ENCODE data around the gene C1orf122.

C1orf122 gene

DNA sequence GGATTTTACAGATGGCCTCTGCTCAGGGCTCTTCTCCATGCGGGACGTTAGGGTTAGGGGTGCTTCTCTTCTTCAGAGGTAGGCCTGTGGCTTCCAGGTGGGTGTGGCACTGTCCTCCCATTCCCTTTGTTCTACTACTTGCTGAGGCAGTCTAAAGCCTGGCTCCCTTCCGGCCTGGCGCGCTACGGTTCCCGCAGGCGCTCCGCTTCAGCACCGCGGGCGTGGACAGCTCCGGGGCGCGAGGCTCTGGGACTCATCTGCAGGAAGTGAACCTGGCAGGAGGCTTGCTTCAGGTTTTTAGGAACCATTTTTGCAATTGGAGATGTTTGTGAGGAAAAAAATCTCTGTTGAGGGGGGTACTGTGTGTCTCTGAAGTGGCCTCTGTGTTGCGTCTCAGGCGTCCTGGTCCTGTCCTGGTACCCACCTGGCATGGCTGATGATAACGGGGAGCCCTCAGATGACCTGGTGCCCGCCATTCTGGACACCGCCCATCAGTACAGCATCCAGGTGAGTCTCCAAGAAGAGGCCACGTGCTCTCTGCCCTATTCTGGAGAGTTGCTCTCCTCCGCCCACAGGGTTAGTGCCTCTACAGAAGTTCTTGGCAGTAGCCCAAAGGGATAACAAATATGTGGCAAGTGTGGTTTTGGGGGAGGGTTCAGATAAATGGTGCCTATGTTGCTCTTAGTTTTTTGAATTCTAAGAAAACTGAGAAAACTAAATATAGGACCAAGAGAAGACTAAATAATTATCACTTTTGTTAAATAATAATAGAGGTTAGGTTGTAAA, 12.1 kb upstream of the C1orf122 start:
- POLR2A ChIA-PET, result interaction anchor here (1.5 to 3.3 kb wide), 2 partner anchors 11 to 16 kb away, joined by 3 to 32 read pairs; partner anchors contain the start of genes C1orf122 and YRDC
- CTCF ChIA-PET, result no interaction called here
- TF ChIP-seq FOXA1 (IDR thresholded peaks at IDR 0.05) (no peak), NFRKB (IDR thresholded peaks at IDR 0.05) (no peak), BHLHE40 (IDR thresholded peaks at IDR 0.05; ENCODE audit: borderline replicate concordance) (no peak), ARNT (IDR thresholded peaks at IDR 0.05) (no peak), HDGF (IDR thresholded peaks at IDR 0.05; ENCODE audit: borderline replicate concordance) (no peak), ELF4 (IDR thresholded peaks at IDR 0.05) (no peak), L3MBTL2 (conservative IDR thresholded peaks at IDR 0.05) (no peak), LEF1 (IDR thresholded peaks at IDR 0.05; ENCODE audit: borderline replicate concordance) (no peak), CTBP1 (IDR thresholded peaks at IDR 0.05; ENCODE audit: borderline replicate concordance) (no peak), SUZ12 (IDR thresholded peaks at IDR 0.05) (no peak)
- TF ChIP-seq, protein P1, sequence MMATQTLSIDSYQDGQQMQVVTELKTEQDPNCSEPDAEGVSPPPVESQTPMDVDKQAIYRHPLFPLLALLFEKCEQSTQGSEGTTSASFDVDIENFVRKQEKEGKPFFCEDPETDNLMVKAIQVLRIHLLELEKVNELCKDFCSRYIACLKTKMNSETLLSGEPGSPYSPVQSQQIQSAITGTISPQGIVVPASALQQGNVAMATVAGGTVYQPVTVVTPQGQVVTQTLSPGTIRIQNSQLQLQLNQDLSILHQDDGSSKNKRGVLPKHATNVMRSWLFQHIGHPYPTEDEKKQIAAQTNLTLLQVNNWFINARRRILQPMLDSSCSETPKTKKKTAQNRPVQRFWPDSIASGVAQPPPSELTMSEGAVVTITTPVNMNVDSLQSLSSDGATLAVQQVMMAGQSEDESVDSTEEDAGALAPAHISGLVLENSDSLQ (IDR thresholded peaks at IDR 0.05), result no peak
- no peak for DNase-seq (ENCODE audit: extremely low spot score)

DNA sequence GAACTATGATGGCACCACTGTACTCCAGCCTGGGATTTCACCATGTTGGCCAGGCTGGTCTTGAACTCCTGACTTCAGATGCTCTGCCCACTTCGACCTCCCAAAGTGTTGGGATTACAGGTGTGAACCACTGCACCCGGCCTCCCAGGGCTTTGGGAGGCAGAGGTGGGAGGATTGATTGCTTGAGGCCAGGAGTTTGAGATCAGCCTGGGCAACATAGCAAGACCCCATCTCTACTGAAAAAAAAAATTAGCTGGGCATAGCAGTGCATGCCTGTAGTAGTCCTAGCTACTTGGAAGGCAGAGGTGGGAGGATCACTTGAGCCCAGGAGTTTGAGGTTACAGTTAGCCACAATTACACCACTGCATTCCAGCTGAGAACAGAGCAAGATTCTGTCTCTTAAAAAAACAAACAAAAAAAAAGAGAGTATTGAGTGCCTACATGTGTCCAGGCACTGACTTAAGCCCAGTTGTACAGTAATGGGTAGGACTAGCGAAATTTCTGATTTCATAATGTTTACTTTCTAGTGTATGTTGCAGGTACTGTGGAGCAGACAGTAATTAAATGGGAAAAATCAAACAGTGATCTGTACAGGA, 9.7 kb upstream of the C1orf122 start:
- ChIA-PET CTCF (no interaction called here), POLR2A (interaction anchor here (1.5 kb wide), 1 partner anchor 10 kb away, joined by 10 read pairs; the partner anchor contains the start of genes C1orf122 and YRDC)
- TF ChIP-seq SUZ12 (IDR thresholded peaks at IDR 0.05) (no peak), FOXK2 (IDR thresholded peaks at IDR 0.05) (no peak), L3MBTL2 (conservative IDR thresholded peaks at IDR 0.05) (no peak), LEF1 (IDR thresholded peaks at IDR 0.05; ENCODE audit: borderline replicate concordance) (no peak), NFRKB (IDR thresholded peaks at IDR 0.05) (no peak), FOXA1 (IDR thresholded peaks at IDR 0.05) (no peak), HDGF (IDR thresholded peaks at IDR 0.05; ENCODE audit: borderline replicate concordance) (no peak)
- TF ChIP-seq, protein P1 (IDR thresholded peaks at IDR 0.05), result no peak
- no peak for DNase-seq (ENCODE audit: extremely low spot score)

DNA sequence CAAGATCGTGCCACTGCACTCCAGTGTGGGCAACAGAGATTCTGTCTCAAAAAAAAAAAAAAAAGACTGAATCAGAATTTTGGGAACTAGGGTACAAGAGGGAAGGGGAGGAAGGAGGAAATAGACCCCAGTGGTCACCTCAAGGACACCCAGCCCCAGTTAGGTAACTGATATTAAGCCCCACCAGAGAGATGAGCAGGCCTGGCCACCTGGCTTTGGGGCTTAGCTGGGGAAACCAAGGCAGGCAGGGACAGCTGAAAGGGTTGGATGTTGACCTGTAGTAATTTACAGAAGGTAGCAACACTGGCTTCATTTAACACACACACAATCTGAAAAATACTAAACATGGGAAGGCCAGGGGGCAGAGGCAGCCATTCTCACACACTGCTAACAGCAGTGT, 5.2 kb upstream of the C1orf122 start:
- no peak for DNase-seq (ENCODE audit: extremely low spot score)
- CTCF ChIA-PET, result no interaction called here
- TF ChIP-seq L3MBTL2 (conservative IDR thresholded peaks at IDR 0.05) (no peak), SP1 (IDR thresholded peaks at IDR 0.05) (no peak), LEF1 (IDR thresholded peaks at IDR 0.05; ENCODE audit: borderline replicate concordance) (no peak), ELF4 (IDR thresholded peaks at IDR 0.05) (no peak)
- TF ChIP-seq, protein P1 (IDR thresholded peaks at IDR 0.05), result no peak
- POLR2A ChIA-PET, result no interaction called here

- POLR2A ChIA-PET, result interaction anchor here (1.0 to 5.1 kb wide), 8 partner anchors 8 to 222 kb away, joined by 3 to 32 read pairs (median 6); partner anchors contain the start of genes MANEAL and MTF1
- TF ChIP-seq ARNT (IDR thresholded peaks at IDR 0.05) (no peak), FOXK2 (IDR thresholded peaks at IDR 0.05) (no peak), SP1 (IDR thresholded peaks at IDR 0.05) (no peak), HDGF (IDR thresholded peaks at IDR 0.05; ENCODE audit: borderline replicate concordance) (no peak), SUZ12 (IDR thresholded peaks at IDR 0.05) (no peak), ELF4 (IDR thresholded peaks at IDR 0.05) (no peak), ZNF384 (IDR thresholded peaks at IDR 0.05) (no peak), NFRKB (IDR thresholded peaks at IDR 0.05) (no peak), LEF1 (IDR thresholded peaks at IDR 0.05; ENCODE audit: borderline replicate concordance) (no peak), L3MBTL2 (conservative IDR thresholded peaks at IDR 0.05) (no peak), TARDBP (IDR thresholded peaks at IDR 0.05) (no peak), CTBP1 (IDR thresholded peaks at IDR 0.05; ENCODE audit: borderline replicate concordance) (no peak)
- CTCF ChIA-PET, result interaction anchor here (1.3 kb wide), 1 partner anchor 53 kb away, joined by 4 read pairs; no protein-coding TSS in a partner anchor
- DNase-seq (ENCODE audit: extremely low spot score), result no peak
Measured at GRCh38 chr1:37807220-37807554, 403 bp upstream of the C1orf122 start.

GRCh38 chr1:37808369-37809319, 1.1 kb downstream of the C1orf122 start:
- POLR2A ChIA-PET, result interaction anchor here (0.9 to 5.1 kb wide), 16 partner anchors 9 to 220 kb away, joined by 3 to 32 read pairs (median 4); partner anchors contain the start of genes MANEAL and MTF1
- no peak for TF ChIP-seq FOXA1 (IDR thresholded peaks at IDR 0.05)
- TF ChIP-seq L3MBTL2 (conservative IDR thresholded peaks at IDR 0.05), result no peak
- no peak for TF ChIP-seq TARDBP (IDR thresholded peaks at IDR 0.05)
- TF ChIP-seq CTBP1 (IDR thresholded peaks at IDR 0.05; ENCODE audit: borderline replicate concordance), result no peak
- CTCF ChIA-PET, result interaction anchor here (0.6 to 0.8 kb wide), 2 partner anchors 33 to 51 kb away, joined by 3 read pairs; no protein-coding TSS in a partner anchor
- peak; percentile 73 for DNase-seq (ENCODE audit: extremely low spot score)

DNA sequence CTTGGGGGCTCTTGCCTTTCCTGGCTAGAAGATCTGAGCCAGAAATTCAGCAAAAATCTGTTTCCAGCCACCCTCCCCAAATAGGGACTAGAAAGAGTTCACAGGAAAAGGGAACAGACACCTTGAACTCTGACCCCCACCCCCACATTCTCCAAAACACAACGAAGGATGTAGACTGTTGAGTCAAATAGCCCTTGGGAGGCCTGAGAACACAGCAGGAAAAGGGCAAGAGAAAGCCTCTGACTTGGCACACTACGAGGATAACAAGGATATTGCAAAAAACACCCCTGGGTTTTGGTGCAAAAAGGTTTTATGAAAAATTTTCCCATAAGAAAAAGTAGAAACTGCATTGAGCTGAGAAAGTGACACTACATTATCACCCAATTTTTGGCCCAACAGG, 2.4 kb downstream of the C1orf122 start:
- TF ChIP-seq SP1 (IDR thresholded peaks at IDR 0.05) (no peak), FOXM1 (IDR thresholded peaks at IDR 0.05; ENCODE audit: borderline replicate concordance) (no peak), FOXK2 (IDR thresholded peaks at IDR 0.05) (no peak), ARNT (IDR thresholded peaks at IDR 0.05) (no peak)
- no peak for DNase-seq (ENCODE audit: extremely low spot score)
- CTCF ChIA-PET, result no interaction called here
- POLR2A ChIA-PET, result no interaction called here
